Spleen (tissue), 7 donors: ENCODE measurements around the gene PCID2.

Experiments used
- CTCF ChIP-seq, 11 experiments: fragments of 200-600 bp in 7 of 11; fragments of 450-650 bp in 4 of 11; sonication (generic) in 4 of 11; IDR thresholded peaks in 8 of 11; conservative IDR thresholded peaks in 3 of 11; 1 replicate in 7 of 11; 2 replicates in 4 of 11; pipeline versions ENCODE4 v1.4.0 to v1.8.0; 2016 to 2021; ENCODE audit warnings: antibody characterized with exemption in 11 of 11, inconsistent platforms in 4 of 11, mild to moderate bottlenecking in 1 of 11
- POLR2A ChIP-seq, 3 donors: fragments of 450-650 bp; IDR thresholded peaks; one replicate each; pipeline ENCODE4 v1.5.1; 2017; ENCODE audit warnings: antibody characterized with exemption in 3 of 3, mild to moderate bottlenecking in 1 of 3
- POLR2AphosphoS5 ChIP-seq, 3 donors: sonication (generic); formaldehyde crosslinking; IDR thresholded peaks; one replicate each; pipeline ENCODE4 v1.5.1; 2017; ENCODE audit warnings: antibody characterized with exemption in 3 of 3
- donor health status: DM: no; HTN: no; CAD: no; lungs with moderate emphysema.
- donor health status: DM: no; HTN: no; CAD: no.
- donor health status: DM: no; HTN: no; CAD: no.

GRCh38 chr13:113148407-113148806, 60.1 kb downstream of the PCID2 start:
- TF ChIP-seq POLR2A (IDR thresholded peaks at IDR 0.05) (no peak), CTCF (IDR thresholded peaks at IDR 0.05 in 8 of 11, conservative IDR thresholded peaks at IDR 0.05 in 3 of 11) (no peak), POLR2AphosphoS5 (IDR thresholded peaks at IDR 0.05) (no peak)
